Measurements from ENCODE around the gene DPM3.

DPM3 gene

DNA sequence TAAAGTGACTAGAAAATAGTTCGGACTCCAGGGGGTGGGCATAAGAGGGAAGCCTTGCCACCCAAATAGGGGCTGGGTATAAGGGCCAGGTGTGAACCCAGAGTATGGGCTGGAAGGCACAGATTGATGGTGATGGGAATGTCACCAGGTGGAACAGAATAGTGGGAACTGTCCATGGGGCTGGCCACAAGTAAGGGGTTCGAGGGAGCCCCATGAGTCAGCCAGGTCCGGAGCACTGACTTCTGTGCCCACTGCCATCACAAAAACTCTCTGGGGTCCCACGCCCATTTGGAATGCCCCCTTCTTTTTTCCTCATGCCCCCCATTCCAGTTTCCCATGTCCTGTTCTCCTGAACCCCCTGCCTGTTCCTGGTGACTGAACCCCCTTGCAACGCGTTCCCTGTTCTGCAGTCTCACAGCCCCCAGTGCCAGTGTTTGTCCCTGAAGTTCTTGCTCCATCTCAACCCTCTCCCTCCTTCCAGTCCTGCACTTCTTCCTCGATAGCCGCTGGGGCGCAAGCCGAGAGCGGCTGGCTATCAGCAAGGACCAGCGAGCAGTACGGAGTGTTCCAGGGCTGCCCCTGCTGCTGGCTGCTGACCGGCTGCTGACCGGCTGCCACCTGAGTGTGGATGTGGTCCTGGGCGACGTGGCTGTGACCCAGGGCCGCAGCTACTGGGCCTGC lies 41.2 kb upstream of the DPM3 start:
- peaks cover 3% of the 10 kb centered on the region for H3K27me3 Mint-ChIP-seq (ENCODE audit: low read depth)
- H3K4me1 Mint-ChIP-seq: peaks cover 3% of the 10 kb centered on the region
- no peak overlapping the region for H3K27ac Mint-ChIP-seq
- peaks cover 8% of the 10 kb centered on the region for H3K36me3 Mint-ChIP-seq (ENCODE audit: low read depth)
- no peaks in the 10 kb centered on the region for H3K9me3 Mint-ChIP-seq
- TF ChIP-seq, protein P1, sequence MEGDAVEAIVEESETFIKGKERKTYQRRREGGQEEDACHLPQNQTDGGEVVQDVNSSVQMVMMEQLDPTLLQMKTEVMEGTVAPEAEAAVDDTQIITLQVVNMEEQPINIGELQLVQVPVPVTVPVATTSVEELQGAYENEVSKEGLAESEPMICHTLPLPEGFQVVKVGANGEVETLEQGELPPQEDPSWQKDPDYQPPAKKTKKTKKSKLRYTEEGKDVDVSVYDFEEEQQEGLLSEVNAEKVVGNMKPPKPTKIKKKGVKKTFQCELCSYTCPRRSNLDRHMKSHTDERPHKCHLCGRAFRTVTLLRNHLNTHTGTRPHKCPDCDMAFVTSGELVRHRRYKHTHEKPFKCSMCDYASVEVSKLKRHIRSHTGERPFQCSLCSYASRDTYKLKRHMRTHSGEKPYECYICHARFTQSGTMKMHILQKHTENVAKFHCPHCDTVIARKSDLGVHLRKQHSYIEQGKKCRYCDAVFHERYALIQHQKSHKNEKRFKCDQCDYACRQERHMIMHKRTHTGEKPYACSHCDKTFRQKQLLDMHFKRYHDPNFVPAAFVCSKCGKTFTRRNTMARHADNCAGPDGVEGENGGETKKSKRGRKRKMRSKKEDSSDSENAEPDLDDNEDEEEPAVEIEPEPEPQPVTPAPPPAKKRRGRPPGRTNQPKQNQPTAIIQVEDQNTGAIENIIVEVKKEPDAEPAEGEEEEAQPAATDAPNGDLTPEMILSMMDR (IDR thresholded peaks at IDR 0.05; ENCODE audit: unreplicated experiment in 3 of 3): no peak
- no peak overlapping the region for H3K4me3 Mint-ChIP-seq

DNA sequence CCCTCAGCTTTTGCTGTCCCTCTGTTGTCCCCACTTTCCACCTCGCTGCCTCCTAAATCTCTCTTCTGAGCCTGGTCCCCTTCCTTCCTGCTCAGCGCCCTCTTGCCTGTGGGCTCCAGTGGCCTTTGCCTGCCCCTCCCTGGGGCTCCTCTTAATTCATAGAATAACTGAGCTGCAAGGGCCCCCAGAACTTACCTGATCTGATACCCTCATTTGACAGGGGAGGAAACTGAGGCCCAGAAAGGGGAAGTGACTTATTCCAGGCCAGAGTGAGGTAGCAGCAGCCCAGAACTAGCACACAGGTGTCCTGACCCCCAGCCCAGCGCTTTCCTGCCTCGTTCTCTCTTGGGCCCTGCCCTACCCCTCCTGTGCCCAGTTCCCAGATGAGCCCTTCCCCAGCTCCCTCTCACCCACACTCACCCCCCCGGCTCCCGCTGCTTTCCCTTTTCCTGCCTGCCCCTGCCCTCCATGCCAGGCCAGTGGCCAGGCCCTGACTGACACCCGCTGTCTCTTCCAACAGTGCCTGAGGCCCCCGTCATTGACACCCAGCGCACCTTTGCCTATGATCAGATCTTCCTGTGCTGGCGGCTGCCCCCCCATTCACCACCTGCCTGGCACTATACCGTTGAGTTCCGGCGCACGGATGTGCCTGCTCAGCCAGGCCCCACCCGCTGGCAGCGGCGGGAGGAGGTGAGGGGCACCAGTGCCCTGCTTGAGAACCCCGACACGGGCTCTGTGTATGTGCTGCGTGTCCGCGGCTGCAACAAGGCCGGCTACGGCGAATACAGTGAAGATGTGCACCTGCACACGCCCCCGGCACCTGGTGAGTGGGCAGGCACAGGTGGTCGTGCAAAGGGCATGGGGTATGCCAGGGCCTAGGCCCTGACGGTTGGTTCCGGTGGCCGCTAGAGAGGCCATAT lies 39.0 kb upstream of the DPM3 start:
- Mint-ChIP-seq H3K36me3 (ENCODE audit: low read depth) (peaks cover 11% of the 10 kb centered on the region), H3K4me1 (peaks cover 6% of the 10 kb centered on the region), H3K9me3 (no peaks in the 10 kb centered on the region), H3K4me3 (peak overlapping the region in 1 of 3 experiments; percentile 44), H3K27me3 (ENCODE audit: low read depth) (peaks cover 9% of the 10 kb centered on the region), H3K27ac (no peak overlapping the region)
- TF ChIP-seq, protein P1 (IDR thresholded peaks at IDR 0.05; ENCODE audit: unreplicated experiment in 3 of 3): no peak

DNA sequence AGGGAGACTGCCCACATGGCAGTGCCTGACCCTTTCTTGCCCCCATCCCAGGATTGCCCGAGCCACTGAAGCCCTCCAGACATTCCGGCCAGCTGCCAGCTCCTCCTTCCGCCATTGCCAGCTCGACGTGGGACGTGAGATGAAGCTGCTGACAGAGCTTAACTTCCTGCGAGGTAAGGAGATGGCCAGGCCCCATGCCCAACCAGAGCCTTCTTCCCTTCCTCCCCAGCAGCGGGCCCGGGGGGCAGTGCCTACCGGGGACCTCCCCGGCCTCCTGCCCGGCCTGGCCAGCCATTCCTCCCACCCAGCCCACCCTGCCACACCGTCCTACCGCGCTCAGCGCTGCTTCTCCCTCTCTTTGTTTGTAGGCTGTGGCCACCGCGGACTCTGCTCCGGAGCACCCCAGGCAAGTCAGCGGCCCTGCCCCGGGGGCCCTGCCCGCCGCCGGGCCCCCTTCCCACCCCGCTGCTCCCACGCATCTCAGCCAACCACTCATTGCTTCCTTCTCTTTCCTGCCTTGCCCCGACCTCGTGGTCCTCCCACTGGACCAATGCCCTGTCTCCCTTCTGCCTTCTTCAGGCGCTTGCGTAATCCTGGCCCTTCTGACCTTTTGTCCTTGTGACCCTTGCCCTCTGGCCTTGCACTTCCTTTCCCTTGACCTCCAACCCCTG lies 38.2 kb upstream of the DPM3 start:
- Mint-ChIP-seq H3K27me3 (ENCODE audit: low read depth) (peaks cover 10% of the 10 kb centered on the region), H3K27ac (no peak overlapping the region), H3K9me3 (no peaks in the 10 kb centered on the region), H3K36me3 (ENCODE audit: low read depth) (peaks cover 9% of the 10 kb centered on the region), H3K4me1 (peaks cover 12% of the 10 kb centered on the region), H3K4me3 (peak overlapping the region in 1 of 3 experiments; percentile 44)
- TF ChIP-seq, protein P1 (IDR thresholded peaks at IDR 0.05; ENCODE audit: unreplicated experiment in 3 of 3): no peak

DNA sequence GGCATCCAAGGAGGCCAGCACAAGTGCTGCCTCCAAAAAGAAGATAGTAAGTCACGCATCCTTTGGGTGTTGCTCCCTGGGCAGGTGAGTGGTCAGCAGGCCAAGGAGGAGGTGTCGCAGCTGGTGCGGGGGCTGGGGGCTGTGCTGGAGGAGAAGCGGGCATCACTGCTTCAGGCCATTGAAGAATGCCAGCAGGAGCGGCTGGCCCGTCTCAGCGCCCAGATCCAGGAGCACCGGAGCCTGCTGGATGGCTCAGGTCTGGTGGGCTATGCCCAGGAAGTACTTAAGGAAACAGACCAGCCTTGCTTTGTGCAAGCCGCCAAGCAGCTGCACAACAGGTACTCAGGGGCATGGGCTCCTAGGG lies 37.6 kb upstream of the DPM3 start:
- H3K4me3 Mint-ChIP-seq: no peak overlapping the region
- TF ChIP-seq, protein P1 (IDR thresholded peaks at IDR 0.05; ENCODE audit: unreplicated experiment in 3 of 3): no peak

DNA sequence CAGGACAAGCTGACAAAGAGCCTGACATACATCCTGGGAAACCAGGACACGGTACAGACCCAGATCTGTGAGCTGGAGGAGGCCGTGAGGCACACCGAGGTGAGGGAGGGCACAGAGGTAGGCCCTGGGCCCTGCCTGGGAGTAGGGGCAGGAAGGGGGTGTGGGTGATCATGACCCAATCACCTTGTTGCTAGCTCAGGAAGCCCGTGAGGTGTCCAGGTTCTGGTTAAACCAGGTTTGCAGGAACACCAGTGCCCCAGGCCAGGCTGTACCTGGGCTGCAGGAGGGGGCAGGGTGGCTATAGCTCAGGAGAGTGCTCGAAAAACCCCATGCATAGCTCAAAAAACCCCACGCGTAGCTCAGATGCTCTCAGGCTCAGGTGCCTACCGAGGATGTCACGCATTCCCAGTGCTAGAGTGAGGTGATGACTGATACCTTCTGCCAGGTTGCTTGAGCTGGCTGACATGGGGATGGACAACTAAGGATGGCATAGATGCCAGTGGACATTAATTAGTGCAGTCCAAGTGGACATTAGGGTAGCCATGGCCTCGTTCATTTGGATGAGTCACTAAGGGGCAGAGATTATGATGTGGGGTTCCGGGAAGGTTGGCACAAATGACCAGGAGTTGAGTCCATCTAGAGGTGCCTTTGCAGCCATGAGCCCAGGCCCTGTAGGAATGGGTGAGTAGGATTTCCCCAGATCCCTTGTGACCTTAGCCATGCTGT lies 37.0 kb upstream of the DPM3 start:
- H3K27me3 Mint-ChIP-seq (ENCODE audit: low read depth): peaks cover 13% of the 10 kb centered on the region
- H3K4me1 Mint-ChIP-seq: peaks cover 19% of the 10 kb centered on the region
- H3K4me3 Mint-ChIP-seq: no peak overlapping the region
- no peak overlapping the region for H3K27ac Mint-ChIP-seq
- H3K9me3 Mint-ChIP-seq: no peaks in the 10 kb centered on the region
- peaks cover 4% of the 10 kb centered on the region for H3K36me3 Mint-ChIP-seq (ENCODE audit: low read depth)
- TF ChIP-seq, protein P1 (IDR thresholded peaks at IDR 0.05; ENCODE audit: unreplicated experiment in 3 of 3): no peak

More for the DNA sequence above, 37.6 kb upstream of the DPM3 start:
- Mint-ChIP-seq H3K27ac (no peak overlapping the region), H3K4me1 (peaks cover 18% of the 10 kb centered on the region), H3K9me3 (no peaks in the 10 kb centered on the region), H3K36me3 (ENCODE audit: low read depth) (peaks cover 4% of the 10 kb centered on the region), H3K27me3 (ENCODE audit: low read depth) (peaks cover 13% of the 10 kb centered on the region)

Measured in nephron (organoid).